Stimulated activated CD4-positive, alpha-beta T cell treated with anti-CD3 and anti-CD28 coated beads, TNF-alpha, amount 100 ng/mL, for 48 hours (primary cell): ENCODE data around the gene CHMP1B.
"Not testable (repeated sequence)": the region's sequence is repeated elsewhere in the genome, so short reads cannot be mapped to it uniquely, and the experiment has no call there.

Experiments
- DNase-seq, 3 donors: peaks; one replicate each; pipeline ENCODE4 v3.0.0-alpha.2; 2020; ENCODE audit warnings: low read depth in 3 of 3

Gene CHMP1B

GRCh38 chr18:11839556-11839955 is 11.7 kb upstream of the CHMP1B start:
- no peak for DNase-seq

GRCh38 chr18:11840493-11840892 is 10.7 kb upstream of the CHMP1B start:
- DNase-seq, result no peak

GRCh38 chr18:11842562-11842961 is 8.7 kb upstream of the CHMP1B start:
- no peak for DNase-seq

- DNase-seq, result no peak
These were observed 6.8 kb upstream of the CHMP1B start for GRCh38 chr18:11844436-11844835.

- DNase-seq, result no peak
These were observed 5.6 kb upstream of the CHMP1B start for GRCh38 chr18:11845654-11846053.

GRCh38 chr18:11847811-11848210 is 3.4 kb upstream of the CHMP1B start:
- DNase-seq, result no peak

GRCh38 chr18:11849279-11849678 is 1.9 kb upstream of the CHMP1B start:
- no peak for DNase-seq

- DNase-seq, result peak; percentile 27 to 31 (median 29)
These were observed 1.2 kb upstream of the CHMP1B start for GRCh38 chr18:11849841-11850634.

- DNase-seq, result no peak
These were observed 430 bp upstream of the CHMP1B start for GRCh38 chr18:11850821-11851145.

GRCh38 chr18:11851806-11852337 is 659 bp downstream of the CHMP1B start:
- DNase-seq, result peak; percentile 6 to 22 (median 15)

- DNase-seq, result not testable (repeated sequence)
These were observed 3.3 kb downstream of the CHMP1B start for GRCh38 chr18:11854554-11854953.

GRCh38 chr18:11857177-11857887 is 6.1 kb downstream of the CHMP1B start:
- DNase-seq, result no peak

GRCh38 chr18:11859282-11859830 is 8.1 kb downstream of the CHMP1B start:
- DNase-seq, result no peak

- no peak for DNase-seq
These were observed 8.7 kb downstream of the CHMP1B start for GRCh38 chr18:11859903-11860407.

GRCh38 chr18:11860594-11861450 is 9.6 kb downstream of the CHMP1B start:
- DNase-seq, result no peak

- no peak for DNase-seq
These were observed 10.5 kb downstream of the CHMP1B start for GRCh38 chr18:11861583-11862288.

- no peak for DNase-seq
These were observed 11.4 kb downstream of the CHMP1B start for GRCh38 chr18:11862468-11863137.

- DNase-seq, result no peak
These were observed 13.3 kb downstream of the CHMP1B start for GRCh38 chr18:11864471-11864870.

GRCh38 chr18:11865071-11865470 is 13.9 kb downstream of the CHMP1B start:
- DNase-seq, result no peak

GRCh38 chr18:11866329-11866728 is 15.1 kb downstream of the CHMP1B start:
- no peak for DNase-seq
